ENCODE measurements around the gene SULT1A1.
"Not testable (repeated sequence)": the region's sequence is repeated elsewhere in the genome, so short reads cannot be mapped to it uniquely, and the experiment has no call there.

SULT1A1 gene

GRCh38 chr16:28608496-28608808, 1.4 kb downstream of the SULT1A1 start:
- not testable (repeated sequence) for H3K9me3 ChIP-seq (ENCODE audit: control insufficient read depth in 2 of 2, low read length in 2 of 2); H3K9ac ChIP-seq (ENCODE audit: low read depth in 1 of 2, low read length in 2 of 2); H3K27me3 ChIP-seq (ENCODE audit: control insufficient read depth in 2 of 2, insufficient read depth in 2 of 2, low read length in 2 of 2)

DNA sequence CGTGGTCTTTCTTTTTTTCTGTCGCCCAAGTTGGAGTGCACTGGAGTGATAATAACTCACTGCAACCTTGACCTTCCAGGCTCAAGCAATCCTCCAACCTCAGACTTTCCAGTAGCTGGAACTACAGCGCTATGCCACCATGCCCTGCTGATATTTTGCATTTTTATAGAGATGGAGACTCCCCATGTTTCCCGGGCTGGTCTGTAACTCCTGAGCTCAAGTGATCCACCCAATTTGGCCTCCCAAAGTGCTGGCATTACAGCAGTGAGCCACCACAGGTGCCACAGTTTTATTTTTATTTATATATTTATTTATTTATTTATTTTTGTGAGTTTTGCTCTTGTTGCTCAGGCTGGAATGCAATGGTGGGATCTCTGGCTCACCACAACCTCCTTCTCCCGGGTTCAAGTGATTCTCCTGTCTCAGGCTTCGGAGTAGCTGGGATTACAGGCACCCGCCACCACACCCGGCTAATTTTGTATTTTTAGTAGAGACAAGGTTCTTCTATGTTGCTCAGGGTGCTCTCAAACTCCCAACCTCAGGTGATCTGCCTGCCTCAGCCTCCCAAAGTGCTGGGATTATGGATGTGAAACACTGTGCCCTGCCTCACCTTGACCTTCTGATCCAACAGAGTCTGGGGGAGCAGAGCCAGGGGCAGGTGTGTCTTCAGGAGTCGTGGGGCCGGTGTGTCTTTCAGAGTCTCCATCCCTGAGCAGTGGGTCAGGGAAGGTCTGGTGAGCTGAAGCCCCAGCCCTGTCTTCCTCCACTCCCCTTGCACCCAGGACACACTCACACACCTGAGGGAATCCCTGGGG, 2.0 kb downstream of the SULT1A1 start:
- H3K27me3 ChIP-seq (ENCODE audit: control insufficient read depth in 2 of 2, insufficient read depth in 2 of 2, low read length in 2 of 2); H3K9me3 ChIP-seq (ENCODE audit: control insufficient read depth in 2 of 2, low read length in 2 of 2); H3K9ac ChIP-seq (ENCODE audit: low read depth in 1 of 2, low read length in 2 of 2); H3K4me3 ChIP-seq (ENCODE audit: low read length in 2 of 2); H3K27ac ChIP-seq (ENCODE audit: low read depth in 2 of 2, low read length in 2 of 2); H3K36me3 ChIP-seq (ENCODE audit: control insufficient read depth in 2 of 2, insufficient read depth in 2 of 2, low read length in 2 of 2): not testable (repeated sequence)
- peaks cover 8 to 14% of the 10 kb centered on the region in 2 donors for H3K4me1 ChIP-seq (ENCODE audit: control insufficient read depth in 2 of 2, insufficient read depth in 2 of 2, low read length in 2 of 2)

More at GRCh38 chr16:28608496-28608808, 1.4 kb downstream of the SULT1A1 start:
- H3K4me3 ChIP-seq (ENCODE audit: low read length in 2 of 2); H3K36me3 ChIP-seq (ENCODE audit: control insufficient read depth in 2 of 2, insufficient read depth in 2 of 2, low read length in 2 of 2); H3K27ac ChIP-seq (ENCODE audit: low read depth in 2 of 2, low read length in 2 of 2): not testable (repeated sequence)
- peaks cover 8 to 14% of the 10 kb centered on the region in 2 donors for H3K4me1 ChIP-seq (ENCODE audit: control insufficient read depth in 2 of 2, insufficient read depth in 2 of 2, low read length in 2 of 2)

GRCh38 chr16:28607116-28607623, 2.7 kb downstream of the SULT1A1 start:
- H3K4me3 ChIP-seq (ENCODE audit: low read length in 2 of 2) = no peak overlapping the region
- no peak overlapping the region for H3K27ac ChIP-seq (ENCODE audit: low read depth in 2 of 2, low read length in 2 of 2)
- no peaks in the 10 kb centered on the region for H3K36me3 ChIP-seq (ENCODE audit: control insufficient read depth in 2 of 2, insufficient read depth in 2 of 2, low read length in 2 of 2)
- H3K4me1 ChIP-seq (ENCODE audit: control insufficient read depth in 2 of 2, insufficient read depth in 2 of 2, low read length in 2 of 2) = peaks cover 8 to 14% of the 10 kb centered on the region in 2 donors
- H3K9me3 ChIP-seq (ENCODE audit: control insufficient read depth in 2 of 2, low read length in 2 of 2) = no peaks in the 10 kb centered on the region
- H3K27me3 ChIP-seq (ENCODE audit: control insufficient read depth in 2 of 2, insufficient read depth in 2 of 2, low read length in 2 of 2) = no peaks in the 10 kb centered on the region
- no peak overlapping the region for H3K9ac ChIP-seq (ENCODE audit: low read depth in 1 of 2, low read length in 2 of 2)

DNA sequence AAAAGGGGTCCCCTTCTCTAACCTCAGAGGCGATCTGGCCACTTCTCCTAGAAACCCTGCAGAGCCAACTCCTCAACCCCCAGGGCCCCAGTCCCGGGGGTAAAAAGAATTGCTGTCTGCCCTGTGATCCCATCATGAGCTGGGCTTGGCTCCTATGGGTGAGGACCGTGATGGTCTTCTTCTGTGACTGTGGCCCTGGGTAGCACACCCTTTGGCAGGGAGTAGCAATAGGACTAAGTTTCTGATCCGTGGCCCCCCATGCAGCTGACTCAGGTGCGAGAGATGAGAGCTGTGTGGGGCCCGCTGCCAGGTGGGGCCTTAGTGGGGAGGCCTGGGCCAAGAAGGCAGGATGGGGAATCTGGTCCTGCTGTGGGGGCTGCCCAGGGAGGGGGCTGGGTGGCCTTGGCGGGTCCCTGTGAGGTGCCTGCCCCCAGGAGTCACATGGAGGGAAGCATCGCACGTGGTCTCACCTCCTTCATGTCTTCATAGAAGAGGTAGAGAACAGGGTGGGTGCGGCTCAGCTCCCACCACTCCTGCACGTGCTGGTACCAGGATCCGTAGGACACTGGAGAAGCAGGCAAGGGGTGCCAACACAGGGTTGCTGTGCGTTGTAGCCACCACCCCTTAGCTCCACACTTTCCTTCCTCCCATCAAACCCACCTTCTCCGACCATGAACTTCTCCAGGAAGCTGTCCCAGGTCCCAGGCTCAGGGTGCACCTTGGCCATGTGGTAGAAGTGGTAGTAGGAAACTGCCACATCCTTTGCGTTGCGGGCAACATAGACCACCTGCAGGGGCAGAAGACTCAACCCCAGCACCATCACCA, 3.3 kb downstream of the SULT1A1 start:
- H3K4me1 ChIP-seq (ENCODE audit: control insufficient read depth in 2 of 2, insufficient read depth in 2 of 2, low read length in 2 of 2) = peaks cover 8 to 14% of the 10 kb centered on the region in 2 donors
- no peaks in the 10 kb centered on the region for H3K36me3 ChIP-seq (ENCODE audit: control insufficient read depth in 2 of 2, insufficient read depth in 2 of 2, low read length in 2 of 2)
- H3K27ac ChIP-seq (ENCODE audit: low read depth in 2 of 2, low read length in 2 of 2) = no peak overlapping the region

DNA sequence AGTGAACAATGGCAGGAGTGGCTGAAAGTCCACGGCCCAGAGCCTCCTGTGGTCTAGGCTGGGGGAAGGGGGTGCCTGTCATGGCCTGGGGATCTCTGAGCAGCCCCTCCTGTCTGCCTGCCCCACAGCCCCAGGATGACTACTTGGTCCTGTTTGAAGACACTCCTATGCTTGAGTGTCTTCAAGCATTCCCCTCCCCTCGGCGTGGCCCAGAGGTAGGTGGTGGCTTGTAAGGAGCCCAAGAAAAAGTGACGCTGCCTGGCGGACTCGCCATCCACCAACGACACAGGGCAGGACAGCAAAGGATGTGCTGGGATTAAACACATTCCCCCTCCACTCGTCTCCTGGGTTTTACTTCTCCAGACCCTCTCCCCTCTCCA, 5.7 kb downstream of the SULT1A1 start:
- no peak overlapping the region for H3K9ac ChIP-seq (ENCODE audit: low read depth in 1 of 2, low read length in 2 of 2)
- H3K36me3 ChIP-seq (ENCODE audit: control insufficient read depth in 2 of 2, insufficient read depth in 2 of 2, low read length in 2 of 2) = no peaks in the 10 kb centered on the region
- no peak overlapping the region for H3K27ac ChIP-seq (ENCODE audit: low read depth in 2 of 2, low read length in 2 of 2)
- H3K27me3 ChIP-seq (ENCODE audit: control insufficient read depth in 2 of 2, insufficient read depth in 2 of 2, low read length in 2 of 2) = no peaks in the 10 kb centered on the region
- H3K9me3 ChIP-seq (ENCODE audit: control insufficient read depth in 2 of 2, low read length in 2 of 2) = no peaks in the 10 kb centered on the region
- H3K4me1 ChIP-seq (ENCODE audit: control insufficient read depth in 2 of 2, insufficient read depth in 2 of 2, low read length in 2 of 2) = no peaks in the 10 kb centered on the region
- H3K4me3 ChIP-seq (ENCODE audit: low read length in 2 of 2) = no peak overlapping the region

More for the DNA sequence above, 3.3 kb downstream of the SULT1A1 start:
- Histone ChIP-seq H3K4me3 (ENCODE audit: low read length in 2 of 2) (no peak overlapping the region), H3K9ac (ENCODE audit: low read depth in 1 of 2, low read length in 2 of 2) (no peak overlapping the region), H3K27me3 (ENCODE audit: control insufficient read depth in 2 of 2, insufficient read depth in 2 of 2, low read length in 2 of 2) (no peaks in the 10 kb centered on the region), H3K9me3 (ENCODE audit: control insufficient read depth in 2 of 2, low read length in 2 of 2) (no peaks in the 10 kb centered on the region)

GRCh38 chr16:28603381-28604185, 6.3 kb downstream of the SULT1A1 start:
- Histone ChIP-seq H3K27me3 (ENCODE audit: control insufficient read depth in 2 of 2, insufficient read depth in 2 of 2, low read length in 2 of 2) (no peaks in the 10 kb centered on the region), H3K9me3 (ENCODE audit: control insufficient read depth in 2 of 2, low read length in 2 of 2) (no peaks in the 10 kb centered on the region), H3K36me3 (ENCODE audit: control insufficient read depth in 2 of 2, insufficient read depth in 2 of 2, low read length in 2 of 2) (no peaks in the 10 kb centered on the region), H3K27ac (ENCODE audit: low read depth in 2 of 2, low read length in 2 of 2) (no peak overlapping the region), H3K4me1 (ENCODE audit: control insufficient read depth in 2 of 2, insufficient read depth in 2 of 2, low read length in 2 of 2) (no peaks in the 10 kb centered on the region), H3K4me3 (ENCODE audit: low read length in 2 of 2) (no peak overlapping the region), H3K9ac (ENCODE audit: low read depth in 1 of 2, low read length in 2 of 2) (no peak overlapping the region)

DNA sequence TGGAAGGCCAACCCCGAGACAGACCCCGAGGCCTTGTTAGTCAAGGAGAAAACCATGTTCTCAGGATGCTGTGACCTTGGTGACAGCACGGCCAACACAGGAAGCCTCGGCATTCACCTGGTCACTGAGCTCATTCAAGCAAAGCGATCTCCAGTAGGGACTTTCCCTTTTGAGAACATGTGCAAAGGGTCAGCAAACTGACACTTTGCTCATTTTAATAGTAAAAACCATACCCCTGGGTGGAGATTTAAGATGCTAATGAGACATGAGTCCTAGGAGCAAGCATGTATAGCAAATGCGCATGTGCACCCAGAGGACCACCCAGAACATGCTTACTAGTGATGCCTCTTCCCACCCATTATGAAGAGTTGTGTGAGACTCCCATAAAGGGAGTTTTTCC, 7.3 kb downstream of the SULT1A1 start:
- Histone ChIP-seq H3K27ac (ENCODE audit: low read depth in 2 of 2, low read length in 2 of 2) (no peak overlapping the region), H3K9ac (ENCODE audit: low read depth in 1 of 2, low read length in 2 of 2) (no peak overlapping the region), H3K9me3 (ENCODE audit: control insufficient read depth in 2 of 2, low read length in 2 of 2) (no peaks in the 10 kb centered on the region), H3K4me1 (ENCODE audit: control insufficient read depth in 2 of 2, insufficient read depth in 2 of 2, low read length in 2 of 2) (peaks cover 5 to 7% of the 10 kb centered on the region in 2 donors), H3K4me3 (ENCODE audit: low read length in 2 of 2) (no peak overlapping the region), H3K36me3 (ENCODE audit: control insufficient read depth in 2 of 2, insufficient read depth in 2 of 2, low read length in 2 of 2) (no peaks in the 10 kb centered on the region), H3K27me3 (ENCODE audit: control insufficient read depth in 2 of 2, insufficient read depth in 2 of 2, low read length in 2 of 2) (no peaks in the 10 kb centered on the region)

GRCh38 chr16:28602062-28602461, 7.8 kb downstream of the SULT1A1 start:
- H3K9me3 ChIP-seq (ENCODE audit: control insufficient read depth in 2 of 2, low read length in 2 of 2) = not testable (repeated sequence)

GRCh38 chr16:28601589-28601988, 8.3 kb downstream of the SULT1A1 start:
- not testable (repeated sequence) for H3K27me3 ChIP-seq (ENCODE audit: control insufficient read depth in 2 of 2, insufficient read depth in 2 of 2, low read length in 2 of 2); H3K36me3 ChIP-seq (ENCODE audit: control insufficient read depth in 2 of 2, insufficient read depth in 2 of 2, low read length in 2 of 2); H3K9ac ChIP-seq (ENCODE audit: low read depth in 1 of 2, low read length in 2 of 2); H3K9me3 ChIP-seq (ENCODE audit: control insufficient read depth in 2 of 2, low read length in 2 of 2); H3K27ac ChIP-seq (ENCODE audit: low read depth in 2 of 2, low read length in 2 of 2); H3K4me3 ChIP-seq (ENCODE audit: low read length in 2 of 2)
- peaks cover 7 to 14% of the 10 kb centered on the region in 2 donors for H3K4me1 ChIP-seq (ENCODE audit: control insufficient read depth in 2 of 2, insufficient read depth in 2 of 2, low read length in 2 of 2)

More at GRCh38 chr16:28602062-28602461, 7.8 kb downstream of the SULT1A1 start:
- not testable (repeated sequence) for H3K4me3 ChIP-seq (ENCODE audit: low read length in 2 of 2); H3K36me3 ChIP-seq (ENCODE audit: control insufficient read depth in 2 of 2, insufficient read depth in 2 of 2, low read length in 2 of 2); H3K27ac ChIP-seq (ENCODE audit: low read depth in 2 of 2, low read length in 2 of 2); H3K9ac ChIP-seq (ENCODE audit: low read depth in 1 of 2, low read length in 2 of 2); H3K27me3 ChIP-seq (ENCODE audit: control insufficient read depth in 2 of 2, insufficient read depth in 2 of 2, low read length in 2 of 2)
- H3K4me1 ChIP-seq (ENCODE audit: control insufficient read depth in 2 of 2, insufficient read depth in 2 of 2, low read length in 2 of 2) = peaks cover 7 to 11% of the 10 kb centered on the region in 2 donors
